CD4-positive, CD25-positive, alpha-beta regulatory T cell (primary cell): ENCODE measurements around the gene ASCL2. TPM values are rescaled to one million over a fixed set of nuclear protein-coding genes. Genes with fewer than 3 reads are reported as not detected.

Experiments used
- ATAC-seq, 2 donors: fragments of 150-1000 bp; cut with Tn5 transposase; one replicate each; pipeline ENCODE4 v1.10.0; 2021; ENCODE audit warnings: low read depth in 2 of 2, moderate number of reproducible peaks in 2 of 2, moderate library complexity in 1 of 2
- DNase-seq, 3 donors: peaks; one replicate each; pipeline versions ENCODE4 v3.0.0 to v3.0.0-alpha.2; 2012 to 2022; ENCODE audit warnings: mixed read lengths in 1 of 3
- H3K27ac ChIP-seq: one replicate; pipeline ENCODE4 v1.7.0; 2013; ENCODE audit warnings: mild to moderate bottlenecking, low read length; ENCODE audit not compliant: insufficient read depth, poor library complexity, severe bottlenecking
- H3K27me3 ChIP-seq: one replicate; pipeline ENCODE4 v1.7.0; 2013; ENCODE audit warnings: low read length; ENCODE audit not compliant: control insufficient read depth, insufficient read depth
- H3K36me3 ChIP-seq: one replicate; pipeline ENCODE4 v1.7.0; 2013; ENCODE audit warnings: mild to moderate bottlenecking, low read length, moderate library complexity; ENCODE audit not compliant: control insufficient read depth, insufficient read depth
- H3K4me1 ChIP-seq: 2 replicates; pipeline ENCODE4 v1.7.0; 2013; ENCODE audit warnings: mild to moderate bottlenecking, low read length; ENCODE audit not compliant: insufficient read depth, control insufficient read depth, poor library complexity, severe bottlenecking
- H3K4me3 ChIP-seq: one replicate; pipeline ENCODE4 v1.7.0; 2013; ENCODE audit warnings: low read depth, mild to moderate bottlenecking, low read length, moderate library complexity
- H3K9me3 ChIP-seq, 2 experiments: 1 replicate in 1 of 2; 2 replicates in 1 of 2; pipeline ENCODE4 v1.7.0; 2013; ENCODE audit warnings: low read length in 2 of 2, mild to moderate bottlenecking in 1 of 2, moderate library complexity in 1 of 2; ENCODE audit not compliant: control insufficient read depth in 2 of 2
- H3K27ac Mint-ChIP-seq, 3 donors: one replicate each; pipeline ENCODE4 v1.8.0; 2020 to 2022; ENCODE audit warnings: mild to moderate bottlenecking in 3 of 3, mixed read lengths in 3 of 3, moderate library complexity in 2 of 3
- H3K27me3 Mint-ChIP-seq: one replicate; pipeline ENCODE4 v1.8.0; 2022; ENCODE audit warnings: mild to moderate bottlenecking, mixed read lengths
- H3K36me3 Mint-ChIP-seq: one replicate; pipeline ENCODE4 v1.8.0; 2020; ENCODE audit warnings: mixed read lengths
- H3K4me1 Mint-ChIP-seq, 4 donors: one replicate each; pipeline ENCODE4 v1.8.0; 2020 to 2022; ENCODE audit warnings: mixed read lengths in 4 of 4, mild to moderate bottlenecking in 1 of 4
- H3K4me3 Mint-ChIP-seq, 4 donors: one replicate each; pipeline ENCODE4 v1.8.0; 2020 to 2022; ENCODE audit warnings: mild to moderate bottlenecking in 4 of 4, mixed read lengths in 4 of 4, moderate library complexity in 3 of 4
- H3K9me3 Mint-ChIP-seq, 7 donors: one replicate each; pipeline ENCODE4 v1.8.0; 2020 to 2022; ENCODE audit warnings: mixed read lengths in 7 of 7, mild to moderate bottlenecking in 3 of 7, moderate library complexity in 2 of 7
- polyA plus RNA-seq, 4 donors: library from polyadenylated mRNA; unstranded; fragments of 300-500 nt; fragmentation: Illumina TruSeq; gene quantifications; one replicate each; pipeline ENCODE4 v1.2.3, GENCODE V29; 2021
- total RNA-seq: library from RNA; stranded (reverse); gene quantifications from one replicate; pipeline ENCODE4 v1.2.3, GENCODE V29; 2022

The ASCL2 gene
- total and polyA plus RNA-seq, 5 donors from 2014 or later = 0.13 to 0.47 (median 0.20) TPM

GRCh38 chr11:2297623-2298030, 27.2 kb upstream of the ASCL2 start:
- Mint-ChIP-seq H3K4me1 (peaks cover 0 to 54% (median 18%) of the 10 kb centered on the region in 4 donors), H3K9me3 (no peaks in the 10 kb centered on the region), H3K27me3 (peaks cover 5% of the 10 kb centered on the region), H3K4me3 (peak overlapping the region in 2 of 4 donors; percentile 10 to 64), H3K36me3 (peaks cover 10% of the 10 kb centered on the region), H3K27ac (peak overlapping the region in 2 of 3 donors; percentile 86 to 91)
- DNase-seq (no peak), ATAC-seq (no peak)
- Histone ChIP-seq H3K27ac (no peak overlapping the region), H3K9me3 (no peaks in the 10 kb centered on the region), H3K4me1 (peaks cover 48% of the 10 kb centered on the region), H3K27me3 (no peaks in the 10 kb centered on the region), H3K4me3 (no peak overlapping the region), H3K36me3 (no peaks in the 10 kb centered on the region)

- peak overlapping the region in 2 of 3 donors; percentile 86 to 91 for H3K27ac Mint-ChIP-seq
- no peaks in the 10 kb centered on the region for H3K36me3 ChIP-seq
- H3K4me1 ChIP-seq = peaks cover 42% of the 10 kb centered on the region
- no peak overlapping the region for H3K27ac ChIP-seq
- peaks cover 0 to 53% (median 17%) of the 10 kb centered on the region in 4 donors for H3K4me1 Mint-ChIP-seq
- H3K4me3 ChIP-seq = no peak overlapping the region
- no peaks in the 10 kb centered on the region for H3K27me3 ChIP-seq
- DNase-seq (no peak), ATAC-seq (no peak)
- H3K27me3 Mint-ChIP-seq = peaks cover 5% of the 10 kb centered on the region
- H3K9me3 ChIP-seq = no peaks in the 10 kb centered on the region
- H3K36me3 Mint-ChIP-seq = peaks cover 10% of the 10 kb centered on the region
- H3K9me3 Mint-ChIP-seq = no peaks in the 10 kb centered on the region
- H3K4me3 Mint-ChIP-seq = no peak overlapping the region
Measured at GRCh38 chr11:2296913-2297622, 26.7 kb upstream of the ASCL2 start.

- Mint-ChIP-seq H3K4me3 (peak overlapping the region in 2 of 4 donors; percentile 23 to 38), H3K4me1 (peaks cover 0 to 46% (median 13%) of the 10 kb centered on the region in 4 donors), H3K9me3 (no peaks in the 10 kb centered on the region), H3K36me3 (peaks cover 10% of the 10 kb centered on the region), H3K27me3 (peaks cover 5% of the 10 kb centered on the region), H3K27ac (peak overlapping the region in 2 of 3 donors; percentile 59 to 76)
- ATAC-seq = no peak
- peaks cover 34% of the 10 kb centered on the region for H3K4me1 ChIP-seq
- H3K27me3 ChIP-seq = no peaks in the 10 kb centered on the region
- H3K4me3 ChIP-seq = no peak overlapping the region
- H3K9me3 ChIP-seq = no peaks in the 10 kb centered on the region
- H3K36me3 ChIP-seq = no peaks in the 10 kb centered on the region
- DNase-seq = no peak
- no peak overlapping the region for H3K27ac ChIP-seq
Measured at GRCh38 chr11:2295971-2296912, 25.9 kb upstream of the ASCL2 start.

GRCh38 chr11:2294926-2295290, 24.5 kb upstream of the ASCL2 start:
- H3K9me3 Mint-ChIP-seq = no peaks in the 10 kb centered on the region
- peak overlapping the region; percentile 20 to 63 (median 34) for H3K27ac Mint-ChIP-seq
- H3K27me3 ChIP-seq = no peaks in the 10 kb centered on the region
- peak overlapping the region in 1 of 4 donors; percentile 38 for H3K4me3 Mint-ChIP-seq
- H3K4me1 Mint-ChIP-seq = peaks cover 0 to 41% (median 11%) of the 10 kb centered on the region in 4 donors
- peaks cover 23% of the 10 kb centered on the region for H3K4me1 ChIP-seq
- H3K27me3 Mint-ChIP-seq = peaks cover 5% of the 10 kb centered on the region
- H3K36me3 ChIP-seq = no peaks in the 10 kb centered on the region
- no peak overlapping the region for H3K4me3 ChIP-seq
- H3K27ac ChIP-seq = no peak overlapping the region
- ATAC-seq = no peak
- no peaks in the 10 kb centered on the region for H3K9me3 ChIP-seq
- peaks cover 12% of the 10 kb centered on the region for H3K36me3 Mint-ChIP-seq
- no peak for DNase-seq

- H3K36me3 Mint-ChIP-seq = peaks cover 18% of the 10 kb centered on the region
- Histone ChIP-seq H3K4me3 (no peak overlapping the region), H3K36me3 (no peaks in the 10 kb centered on the region), H3K9me3 (no peaks in the 10 kb centered on the region), H3K4me1 (peaks cover 17% of the 10 kb centered on the region), H3K27ac (no peak overlapping the region), H3K27me3 (no peaks in the 10 kb centered on the region)
- no peaks in the 10 kb centered on the region for H3K9me3 Mint-ChIP-seq
- H3K4me1 Mint-ChIP-seq = peaks cover 0 to 42% (median 9%) of the 10 kb centered on the region in 4 donors
- peak overlapping the region in 1 of 4 donors; percentile 83 for H3K4me3 Mint-ChIP-seq
- DNase-seq = peak in 1 of 3 donors; percentile 0
- H3K27ac Mint-ChIP-seq = peak overlapping the region; percentile 20 to 63 (median 62)
- H3K27me3 Mint-ChIP-seq = peaks cover 5% of the 10 kb centered on the region
- ATAC-seq = no peak
Measured at GRCh38 chr11:2293984-2294925, 23.9 kb upstream of the ASCL2 start.

GRCh38 chr11:2293531-2293971, 23.2 kb upstream of the ASCL2 start:
- Mint-ChIP-seq H3K27me3 (peaks cover 5% of the 10 kb centered on the region), H3K36me3 (peaks cover 19% of the 10 kb centered on the region), H3K27ac (peak overlapping the region in 1 of 3 donors; percentile 62), H3K4me3 (no peak overlapping the region), H3K9me3 (no peaks in the 10 kb centered on the region), H3K4me1 (peaks cover 0 to 39% (median 10%) of the 10 kb centered on the region in 4 donors)
- H3K9me3 ChIP-seq = no peaks in the 10 kb centered on the region
- peaks cover 10% of the 10 kb centered on the region for H3K4me1 ChIP-seq
- DNase-seq (no peak), ATAC-seq (no peak)
- no peaks in the 10 kb centered on the region for H3K27me3 ChIP-seq
- no peak overlapping the region for H3K27ac ChIP-seq
- no peak overlapping the region for H3K4me3 ChIP-seq
- no peaks in the 10 kb centered on the region for H3K36me3 ChIP-seq

- DNase-seq (no peak), ATAC-seq (no peak)
- no peaks in the 10 kb centered on the region for H3K36me3 ChIP-seq
- H3K27me3 Mint-ChIP-seq = peaks cover 5% of the 10 kb centered on the region
- H3K27ac Mint-ChIP-seq = peak overlapping the region in 1 of 3 donors; percentile 87
- H3K9me3 ChIP-seq = no peaks in the 10 kb centered on the region
- no peak overlapping the region for H3K4me3 ChIP-seq
- peaks cover 12% of the 10 kb centered on the region for H3K36me3 Mint-ChIP-seq
- no peaks in the 10 kb centered on the region for H3K9me3 Mint-ChIP-seq
- no peaks in the 10 kb centered on the region for H3K27me3 ChIP-seq
- H3K4me1 ChIP-seq = peaks cover 6% of the 10 kb centered on the region
- no peak overlapping the region for H3K27ac ChIP-seq
- peaks cover 0 to 37% (median 7%) of the 10 kb centered on the region in 4 donors for H3K4me1 Mint-ChIP-seq
- no peak overlapping the region for H3K4me3 Mint-ChIP-seq
Measured at GRCh38 chr11:2290351-2290841, 20.0 kb upstream of the ASCL2 start.
